ENCODE data around the gene FMNL2.

The FMNL2 gene

DNA sequence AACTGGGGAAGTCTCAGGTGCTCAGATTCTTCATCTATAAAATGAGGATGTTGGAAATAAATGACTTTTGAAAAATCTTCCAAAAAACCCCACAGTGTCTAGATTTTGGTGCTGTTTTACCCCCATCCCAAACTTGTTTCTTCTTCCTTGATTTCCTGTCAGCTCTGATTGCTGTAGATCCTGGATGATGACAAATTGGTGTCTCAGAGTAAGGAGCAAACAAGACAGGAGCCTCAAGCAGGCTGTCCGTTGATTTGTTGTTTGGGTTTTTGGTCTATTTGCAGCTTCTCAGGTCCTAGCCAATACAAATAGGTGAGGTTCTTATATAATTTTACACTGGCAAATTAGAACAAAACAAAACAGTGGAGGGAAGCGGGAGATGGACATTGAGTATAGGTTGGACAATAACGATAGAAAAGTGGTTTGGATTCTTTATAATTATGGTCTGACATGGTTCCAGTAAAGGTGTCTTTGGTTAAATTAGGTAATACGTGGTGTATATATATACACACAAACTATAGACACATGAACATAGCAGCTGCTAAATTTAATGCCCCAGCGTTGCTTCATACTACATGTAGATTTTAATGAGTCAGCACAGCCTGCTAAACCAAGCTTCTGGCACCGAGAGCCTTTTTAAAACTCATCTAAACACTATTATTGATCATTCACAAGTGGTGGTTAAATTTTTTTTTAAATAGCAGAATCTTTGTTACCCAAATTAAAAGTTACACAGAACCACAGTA lies 142.5 kb downstream of the FMNL2 start:
- FAIRE-seq: no peak
- no peak for DNase-seq (ENCODE audit: insufficient read length, low spot score)
- TF ChIP-seq POLR2AphosphoS5 (IDR thresholded peaks at IDR 0.05; ENCODE audit: low read depth, low read length): no peak
- no peak for TF ChIP-seq PAX5 (IDR thresholded peaks at IDR 0.05; ENCODE audit: insufficient read depth, low read length, severe bottlenecking)
- no peak for TF ChIP-seq POU2F2 (IDR thresholded peaks at IDR 0.05; ENCODE audit: low read depth, low read length)
- no peak for TF ChIP-seq POLR2A (IDR thresholded peaks at IDR 0.05; ENCODE audit: low read depth, low read length)
- TF ChIP-seq TAF1 (IDR thresholded peaks at IDR 0.05; ENCODE audit: low read depth, low read length): no peak
- TF ChIP-seq SPI1 (IDR thresholded peaks at IDR 0.05; ENCODE audit: low read depth, low read length): no peak

- no peak for DNase-seq (ENCODE audit: insufficient read length, low spot score)
- FAIRE-seq: no peak
- TF ChIP-seq POU2F2 (IDR thresholded peaks at IDR 0.05; ENCODE audit: low read depth, low read length): no peak
- no peak for TF ChIP-seq POLR2AphosphoS5 (IDR thresholded peaks at IDR 0.05; ENCODE audit: low read depth, low read length)
- TF ChIP-seq SPI1 (IDR thresholded peaks at IDR 0.05; ENCODE audit: low read depth, low read length): no peak
- no peak for TF ChIP-seq TAF1 (IDR thresholded peaks at IDR 0.05; ENCODE audit: low read depth, low read length)
- no peak for TF ChIP-seq PAX5 (IDR thresholded peaks at IDR 0.05; ENCODE audit: insufficient read depth, low read length, severe bottlenecking)
- no peak for TF ChIP-seq POLR2A (IDR thresholded peaks at IDR 0.05; ENCODE audit: low read depth, low read length)
Observed at GRCh38 chr2:152479282-152479681, 144.3 kb downstream of the FMNL2 start.

DNA sequence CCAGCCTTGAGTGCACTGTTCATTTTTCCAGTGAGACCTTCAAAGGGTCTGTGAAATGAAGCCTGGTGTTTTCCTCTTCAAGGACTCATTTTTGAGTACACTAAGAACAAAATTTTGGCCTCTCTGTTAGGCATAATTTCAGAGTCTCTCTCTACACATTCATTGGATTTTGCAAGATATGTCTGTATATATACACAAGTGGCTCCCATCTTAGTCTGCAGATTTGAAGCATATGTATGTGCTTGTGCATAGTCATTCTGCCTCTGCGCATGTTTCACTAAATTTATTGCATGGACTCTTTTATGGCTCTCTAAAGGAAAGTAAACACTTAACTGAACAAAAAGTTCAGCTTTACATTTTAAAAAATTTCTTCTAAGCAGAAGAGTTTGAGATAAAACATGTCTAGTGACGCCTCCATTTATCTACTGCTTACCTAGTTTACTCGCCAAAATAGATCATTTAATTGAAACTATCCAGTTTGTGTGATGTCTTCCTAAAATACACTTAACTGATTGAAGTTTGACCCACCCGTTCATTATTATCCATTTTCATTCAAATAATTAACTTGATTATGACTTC lies 145.9 kb downstream of the FMNL2 start:
- FAIRE-seq: no peak
- TF ChIP-seq TAF1 (IDR thresholded peaks at IDR 0.05; ENCODE audit: low read depth, low read length) (no peak), PAX5 (IDR thresholded peaks at IDR 0.05; ENCODE audit: insufficient read depth, low read length, severe bottlenecking) (no peak), POLR2AphosphoS5 (IDR thresholded peaks at IDR 0.05; ENCODE audit: low read depth, low read length) (no peak), POLR2A (IDR thresholded peaks at IDR 0.05; ENCODE audit: low read depth, low read length) (no peak), SPI1 (IDR thresholded peaks at IDR 0.05; ENCODE audit: low read depth, low read length) (no peak), POU2F2 (IDR thresholded peaks at IDR 0.05; ENCODE audit: low read depth, low read length) (no peak)
- DNase-seq (ENCODE audit: insufficient read length, low spot score): no peak

DNA sequence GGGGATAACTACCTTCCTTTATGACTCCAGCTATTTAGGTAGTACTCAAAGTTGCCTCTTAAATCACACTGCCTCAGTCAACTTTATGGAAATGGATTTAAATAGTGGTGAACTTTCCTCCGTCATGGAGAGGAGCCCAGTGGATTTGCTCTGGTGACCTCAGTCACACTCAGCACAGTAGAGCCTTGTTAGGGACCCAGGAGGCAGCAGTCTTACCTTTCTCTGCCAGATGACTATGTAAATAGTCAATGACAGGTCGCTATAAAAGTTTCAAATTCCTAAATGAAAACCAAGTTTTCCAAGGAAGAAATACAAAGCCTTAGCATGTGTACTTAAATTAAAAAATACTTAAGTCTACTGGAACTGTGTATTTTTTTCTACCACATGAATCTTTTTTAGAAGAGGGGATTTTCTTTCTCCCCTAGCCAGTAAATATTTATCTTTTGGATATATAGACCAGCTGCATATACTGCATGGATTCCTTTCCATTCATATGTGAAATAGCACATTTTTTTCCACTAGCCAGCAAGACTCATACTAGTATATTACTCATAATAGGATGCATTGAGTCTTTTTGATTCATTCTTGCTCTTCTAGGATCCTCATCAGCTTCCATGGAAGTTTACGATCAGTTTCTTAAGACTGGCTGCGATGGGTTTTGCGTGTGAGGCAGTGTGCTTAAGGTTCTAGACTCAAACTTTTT lies 147.1 kb downstream of the FMNL2 start:
- DNase-seq (ENCODE audit: insufficient read length, low spot score) (no peak), FAIRE-seq (no peak)
- no peak for TF ChIP-seq POU2F2 (IDR thresholded peaks at IDR 0.05; ENCODE audit: low read depth, low read length)
- TF ChIP-seq POLR2AphosphoS5 (IDR thresholded peaks at IDR 0.05; ENCODE audit: low read depth, low read length): no peak

GRCh38 chr2:152483276-152484063 lies 148.5 kb downstream of the FMNL2 start:
- no peak for DNase-seq (ENCODE audit: insufficient read length, low spot score)
- FAIRE-seq: no peak
- TF ChIP-seq POLR2AphosphoS5 (IDR thresholded peaks at IDR 0.05; ENCODE audit: low read depth, low read length) (no peak), SPI1 (IDR thresholded peaks at IDR 0.05; ENCODE audit: low read depth, low read length) (no peak), POLR2A (IDR thresholded peaks at IDR 0.05; ENCODE audit: low read depth, low read length) (no peak), PAX5 (IDR thresholded peaks at IDR 0.05; ENCODE audit: insufficient read depth, low read length, severe bottlenecking) (no peak), POU2F2 (IDR thresholded peaks at IDR 0.05; ENCODE audit: low read depth, low read length) (no peak), TAF1 (IDR thresholded peaks at IDR 0.05; ENCODE audit: low read depth, low read length) (no peak)

GRCh38 chr2:152485954-152486736 lies 151.2 kb downstream of the FMNL2 start:
- DNase-seq (ENCODE audit: insufficient read length, low spot score) (no peak), FAIRE-seq (no peak)
- TF ChIP-seq SPI1 (IDR thresholded peaks at IDR 0.05; ENCODE audit: low read depth, low read length) (no peak), POLR2A (IDR thresholded peaks at IDR 0.05; ENCODE audit: low read depth, low read length) (no peak), POU2F2 (IDR thresholded peaks at IDR 0.05; ENCODE audit: low read depth, low read length) (no peak), TAF1 (IDR thresholded peaks at IDR 0.05; ENCODE audit: low read depth, low read length) (no peak), POLR2AphosphoS5 (IDR thresholded peaks at IDR 0.05; ENCODE audit: low read depth, low read length) (no peak)

DNA sequence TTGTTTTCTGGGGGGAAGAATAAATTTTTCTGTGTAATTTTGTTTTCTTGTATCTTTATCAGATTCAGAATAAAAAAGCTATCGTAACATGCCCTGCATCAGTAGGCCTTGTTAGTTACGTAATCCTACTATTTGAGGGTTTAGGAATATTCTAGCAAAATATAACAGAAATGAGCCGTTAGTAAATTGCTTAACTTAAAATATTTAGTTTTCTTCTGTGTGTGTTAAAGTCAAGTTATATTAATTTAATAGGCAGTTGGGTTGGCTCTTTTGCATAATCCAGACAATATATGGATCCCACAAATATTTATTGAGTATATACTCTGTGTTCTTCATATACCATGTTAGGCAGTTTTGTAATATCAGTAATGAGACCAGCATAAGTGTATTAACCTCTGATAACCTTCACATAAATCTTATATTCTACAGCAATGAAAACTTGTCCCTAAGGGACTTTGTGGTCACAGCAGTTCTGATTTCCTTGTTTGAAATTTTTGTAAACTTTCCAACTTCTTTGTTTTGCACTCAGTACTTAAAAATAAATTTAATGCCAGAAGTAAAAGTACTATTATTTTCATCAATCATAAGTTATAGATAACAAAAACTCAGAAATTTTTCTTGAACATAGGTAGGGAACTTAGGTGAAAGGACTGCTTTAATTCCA lies 151.9 kb downstream of the FMNL2 start:
- DNase-seq (ENCODE audit: insufficient read length, low spot score) (no peak), FAIRE-seq (no peak)
- no peak for TF ChIP-seq PAX5 (IDR thresholded peaks at IDR 0.05; ENCODE audit: insufficient read depth, low read length, severe bottlenecking)
- no peak for TF ChIP-seq POU2F2 (IDR thresholded peaks at IDR 0.05; ENCODE audit: low read depth, low read length)
- no peak for TF ChIP-seq TAF1 (IDR thresholded peaks at IDR 0.05; ENCODE audit: low read depth, low read length)
- no peak for TF ChIP-seq SPI1 (IDR thresholded peaks at IDR 0.05; ENCODE audit: low read depth, low read length)
- TF ChIP-seq POLR2A (IDR thresholded peaks at IDR 0.05; ENCODE audit: low read depth, low read length): no peak
- no peak for TF ChIP-seq POLR2AphosphoS5 (IDR thresholded peaks at IDR 0.05; ENCODE audit: low read depth, low read length)

DNA sequence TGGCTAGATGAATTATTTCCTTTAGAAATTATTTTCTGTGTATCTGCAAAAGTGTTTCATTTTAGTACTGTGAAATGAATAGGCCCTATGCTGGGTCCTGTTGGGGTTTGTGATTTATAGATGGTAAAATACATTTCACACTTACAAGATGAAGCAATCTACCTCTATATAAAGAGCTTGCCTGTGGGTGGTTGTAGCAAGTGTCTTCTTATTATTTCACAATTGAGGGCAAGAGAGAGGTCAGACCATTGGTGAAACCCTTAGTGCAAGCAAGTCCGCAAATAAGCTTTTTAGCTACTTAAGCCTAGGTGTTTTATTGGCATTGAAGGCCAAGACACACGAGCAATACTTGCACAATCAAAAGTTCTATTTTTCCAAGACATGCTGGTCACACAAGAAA lies 153.1 kb downstream of the FMNL2 start:
- TF ChIP-seq POLR2AphosphoS5 (IDR thresholded peaks at IDR 0.05; ENCODE audit: low read depth, low read length): no peak
- FAIRE-seq (no peak), DNase-seq (ENCODE audit: insufficient read length, low spot score) (no peak)
